Esophagus muscularis mucosa (tissue), 4 donors: ENCODE results near the gene OR4X1. TPM values are rescaled to one million over a fixed set of nuclear protein-coding genes. Genes with fewer than 3 reads are reported as not detected.
"Not testable (repeated sequence)": the region's sequence is repeated elsewhere in the genome, so short reads cannot be mapped to it uniquely, and the experiment has no call there.

Source experiments
- DNase-seq: peaks from one replicate; pipeline ENCODE4 v3.0.0-alpha.2; 2017; ENCODE audit errors: extremely low spot score
- H3K27ac ChIP-seq, 4 donors: fragments of 200-600 bp; sonication (generic); replicated peaks in 1 of 4; 1 replicate in 3 of 4; 2 replicates in 1 of 4; pipeline ENCODE4 v1.5.1; 2016 to 2019; ENCODE audit warnings: mild to moderate bottlenecking in 1 of 4
- H3K27me3 ChIP-seq, 4 donors: fragments of 200-600 bp; sonication (generic); one replicate each; pipeline versions ENCODE4 v1.5.1 to v1.6.0; 2016 to 2019
- H3K36me3 ChIP-seq, 4 donors: fragments of 200-600 bp; sonication (generic); one replicate each; pipeline ENCODE4 v1.5.1; 2016 to 2019
- H3K4me1 ChIP-seq, 4 donors: fragments of 200-600 bp; sonication (generic); one replicate each; pipeline ENCODE4 v1.5.1; 2016 to 2019
- H3K4me3 ChIP-seq, 4 donors: fragments of 200-600 bp; sonication (generic); 1 replicate in 2 of 4; 2 replicates in 2 of 4; pipeline ENCODE4 v1.5.1; 2016 to 2019; ENCODE audit warnings: mild to moderate bottlenecking in 4 of 4, moderate library complexity in 1 of 4
- H3K9me3 ChIP-seq, 4 donors: fragments of 200-600 bp; sonication (generic); 1 replicate in 3 of 4; 2 replicates in 1 of 4; pipeline ENCODE4 v1.5.1; 2016 to 2019
- EP300 ChIP-seq: sonication (generic); formaldehyde crosslinking; IDR thresholded peaks from one replicate; pipeline ENCODE4 v1.6.1; 2017; ENCODE audit warnings: antibody characterized with exemption
- POLR2A ChIP-seq: fragments of 450-650 bp; IDR thresholded peaks from one replicate; pipeline ENCODE4 v1.6.1; 2017; ENCODE audit warnings: antibody characterized with exemption, moderate library complexity, mild to moderate bottlenecking, low read depth
- POLR2AphosphoS5 ChIP-seq, 2 donors: sonication (generic); formaldehyde crosslinking; IDR thresholded peaks; one replicate each; pipeline ENCODE4 v1.6.1; 2017; ENCODE audit warnings: antibody characterized with exemption in 2 of 2
- WGBS: methylation state at CpG from one replicate; pipeline ENCODE4 v1.1.5; 2018; 5-methylcytosine and 5-hydroxymethylcytosine counted together
- intact Hi-C: fragments of 100-400 bp; cut with DNase I; formaldehyde crosslinking; loops from one replicate; pipeline ENCODE4 v1.15.1; 2023
- total RNA-seq, 4 donors: library from RNA; depleted of rRNA; stranded (reverse); fragments of >200 nt; gene quantifications; one replicate each; pipeline versions ENCODE4 v1.1.0 to v1.2.1, GENCODE V29; 2016
- TF ChIP-seq, protein P1 (sequence below), 3 experiments: fragments of 200-600 bp in 2 of 3; fragments of 450-650 bp in 1 of 3; sonication (generic) in 2 of 3; IDR thresholded peaks; one replicate each; pipeline ENCODE4 v1.5.1; 2017 to 2019; ENCODE audit warnings: antibody characterized with exemption in 3 of 3, mild to moderate bottlenecking in 2 of 3, moderate library complexity in 1 of 3

The OR4X1 gene
- total RNA-seq, 4 donors from 2014 or later, result not detected

DNA sequence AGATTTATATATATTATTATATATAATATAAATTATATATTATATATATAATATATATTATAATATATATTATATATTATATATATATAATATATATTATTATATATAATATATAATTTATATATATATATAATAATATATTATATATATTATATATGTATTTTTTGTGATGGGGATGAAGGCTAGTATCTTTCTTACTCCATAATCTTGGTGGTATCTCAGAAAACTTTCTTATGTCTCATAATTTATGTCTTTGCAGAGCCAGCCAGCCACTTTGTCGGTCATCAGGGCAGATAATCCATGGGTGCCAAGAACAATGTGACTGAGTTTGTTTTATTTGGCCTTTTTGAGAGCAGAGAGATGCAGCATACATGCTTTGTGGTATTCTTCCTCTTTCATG lies 42.3 kb downstream of the OR4X1 start, which contains the start of gene OR4S1:
Gene OR4S1, plus strand, starts transcription at position 301 of the 400 bp plus-strand sequence. Its CDS starts 0 bp downstream, at position 301.
- 71% methylated on average over 1 of the region's 1 CpG for WGBS
- Histone ChIP-seq H3K4me1 (no peaks in the 10 kb centered on the region), H3K9me3 (no peaks in the 10 kb centered on the region), H3K36me3 (no peaks in the 10 kb centered on the region), H3K27ac (no peak within 1 kb of the TSS), H3K4me3 (no peak within 1 kb of the TSS), H3K27me3 (no peaks in the 10 kb centered on the region)
- no peak for TF ChIP-seq EP300
- TF ChIP-seq, protein P1, sequence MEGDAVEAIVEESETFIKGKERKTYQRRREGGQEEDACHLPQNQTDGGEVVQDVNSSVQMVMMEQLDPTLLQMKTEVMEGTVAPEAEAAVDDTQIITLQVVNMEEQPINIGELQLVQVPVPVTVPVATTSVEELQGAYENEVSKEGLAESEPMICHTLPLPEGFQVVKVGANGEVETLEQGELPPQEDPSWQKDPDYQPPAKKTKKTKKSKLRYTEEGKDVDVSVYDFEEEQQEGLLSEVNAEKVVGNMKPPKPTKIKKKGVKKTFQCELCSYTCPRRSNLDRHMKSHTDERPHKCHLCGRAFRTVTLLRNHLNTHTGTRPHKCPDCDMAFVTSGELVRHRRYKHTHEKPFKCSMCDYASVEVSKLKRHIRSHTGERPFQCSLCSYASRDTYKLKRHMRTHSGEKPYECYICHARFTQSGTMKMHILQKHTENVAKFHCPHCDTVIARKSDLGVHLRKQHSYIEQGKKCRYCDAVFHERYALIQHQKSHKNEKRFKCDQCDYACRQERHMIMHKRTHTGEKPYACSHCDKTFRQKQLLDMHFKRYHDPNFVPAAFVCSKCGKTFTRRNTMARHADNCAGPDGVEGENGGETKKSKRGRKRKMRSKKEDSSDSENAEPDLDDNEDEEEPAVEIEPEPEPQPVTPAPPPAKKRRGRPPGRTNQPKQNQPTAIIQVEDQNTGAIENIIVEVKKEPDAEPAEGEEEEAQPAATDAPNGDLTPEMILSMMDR (IDR thresholded peaks at IDR 0.05), result no peak
- no peak for TF ChIP-seq POLR2AphosphoS5 (IDR thresholded peaks at IDR 0.05)
- TF ChIP-seq POLR2A, result no peak
- DNase-seq, result no peak
- intact Hi-C loops, result no loop called here

DNA sequence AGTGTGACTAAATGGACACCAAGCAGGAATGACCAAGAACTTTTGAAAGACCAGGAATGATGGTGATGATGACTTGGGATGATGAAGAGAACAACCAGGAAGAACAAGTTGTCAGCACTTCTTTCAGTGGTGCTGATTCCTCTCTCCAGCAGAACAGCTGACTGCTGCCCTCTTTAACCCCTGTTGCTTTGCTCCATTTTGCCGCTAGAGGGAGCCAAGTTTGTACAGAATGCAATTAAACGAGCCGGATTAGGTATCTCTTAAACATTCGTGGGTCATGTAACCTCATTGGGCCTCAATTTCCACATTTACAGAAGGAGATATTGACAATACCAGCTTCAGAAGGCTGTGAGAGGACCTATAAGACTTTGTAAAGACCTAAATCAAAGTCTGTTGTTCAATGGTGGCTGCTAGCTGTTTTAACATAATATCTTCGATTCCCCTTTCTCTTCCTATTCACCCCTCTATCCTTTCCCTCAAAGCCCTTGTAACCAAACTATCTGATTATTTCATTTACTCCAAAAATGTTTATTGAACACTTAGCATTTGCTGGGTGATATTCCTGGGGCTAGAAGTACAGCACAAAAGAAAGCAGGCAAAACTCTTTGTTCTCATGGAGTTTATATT lies 44.2 kb downstream of the OR4X1 start:
- Histone ChIP-seq H3K4me3 (no peak overlapping the region), H3K9me3 (no peaks in the 10 kb centered on the region), H3K4me1 (no peaks in the 10 kb centered on the region), H3K36me3 (no peaks in the 10 kb centered on the region), H3K27ac (no peak overlapping the region), H3K27me3 (no peaks in the 10 kb centered on the region)
- TF ChIP-seq POLR2AphosphoS5 (IDR thresholded peaks at IDR 0.05) (no peak), POLR2A (no peak)
- TF ChIP-seq, protein P1 (IDR thresholded peaks at IDR 0.05), result peak; percentile 20 to 71 (median 41)
- no peak for DNase-seq
- intact Hi-C loops, result no loop called here
- WGBS, result 27% methylated on average over 5 of the region's 5 CpGs

DNA sequence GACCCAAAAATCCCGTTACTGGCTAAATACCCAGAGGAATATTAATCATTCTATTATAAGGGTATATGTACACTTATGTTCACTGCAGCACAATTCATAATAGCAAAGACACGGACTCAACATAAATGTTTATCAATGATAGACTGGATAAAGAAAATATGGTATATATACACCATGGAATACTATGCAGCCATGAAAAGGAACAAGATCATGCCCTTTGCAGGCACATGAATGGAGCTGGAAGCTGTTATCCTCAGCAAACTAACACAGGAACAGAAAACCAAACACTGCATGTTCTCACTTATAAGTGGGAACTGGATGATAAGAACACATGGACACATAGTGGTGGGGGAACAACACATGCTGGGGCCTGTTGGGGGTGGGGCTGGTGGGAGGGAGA lies 49.9 kb downstream of the OR4X1 start:
- DNase-seq, H3K36me3 ChIP-seq, H3K27ac ChIP-seq, intact Hi-C loops, H3K4me1 ChIP-seq, H3K9me3 ChIP-seq, H3K27me3 ChIP-seq, H3K4me3 ChIP-seq: not testable (repeated sequence)
- WGBS, result 90% methylated on average over 2 of the region's 2 CpGs

Other genes starting within 250 kb of the OR4X1 start
- not detected for gene OR4B1, start 47.1 kb upstream of the OR4X1 start, total RNA-seq
- not detected for gene OR4X2, start 18.8 kb upstream of the OR4X1 start, total RNA-seq
- gene OR4S1, start 42.4 kb downstream of the OR4X1 start, total RNA-seq, result not detected
- not detected for gene OR4C3, start 61.1 kb downstream of the OR4X1 start, total RNA-seq
- gene OR4C5, start 102.6 kb downstream of the OR4X1 start, total RNA-seq, result not detected
- not detected for gene OR4A47, start 224.9 kb downstream of the OR4X1 start, total RNA-seq